Vagina (tissue), 2 donors: ENCODE data around the gene KLHDC8A. TPM values are rescaled to one million over a fixed set of nuclear protein-coding genes. Genes with fewer than 3 reads are reported as not detected.
"Not testable (repeated sequence)": the region's sequence is repeated elsewhere in the genome, so short reads cannot be mapped to it uniquely, and the experiment has no call there.

Experiments
- DNase-seq, 2 donors: peaks; one replicate each; pipeline ENCODE4 v3.0.0-alpha.2; 2017; ENCODE audit errors: extremely low spot score in 2 of 2
- H3K27ac ChIP-seq: fragments of 200-600 bp; sonication (generic); one replicate; pipeline ENCODE4 v1.5.1; 2019
- H3K27me3 ChIP-seq: fragments of 200-600 bp; sonication (generic); one replicate; pipeline ENCODE4 v1.5.1; 2019
- H3K36me3 ChIP-seq, 2 donors: fragments of 200-600 bp; sonication (generic); one replicate each; pipeline ENCODE4 v1.5.1; 2017 to 2019
- H3K4me1 ChIP-seq: fragments of 200-600 bp; sonication (generic); one replicate; pipeline ENCODE4 v1.5.1; 2019
- H3K4me3 ChIP-seq, 2 donors: fragments of 200-600 bp; sonication (generic); 1 replicate in 1 of 2; 2 replicates in 1 of 2; pipeline ENCODE4 v1.5.1; 2016 to 2019
- H3K9me3 ChIP-seq: fragments of 200-600 bp; sonication (generic); one replicate; pipeline ENCODE4 v1.5.1; 2019
- CTCF ChIP-seq, 3 experiments: fragments of 450-650 bp in 2 of 3; fragments of 200-600 bp in 1 of 3; sonication (generic) in 1 of 3; IDR thresholded peaks; one replicate each; pipeline ENCODE4 v1.5.1; 2017 to 2019; ENCODE audit warnings: antibody characterized with exemption in 3 of 3, mild to moderate bottlenecking in 2 of 3, moderate library complexity in 2 of 3
- POLR2A ChIP-seq, 2 donors: fragments of 450-650 bp; IDR thresholded peaks; one replicate each; pipeline ENCODE4 v1.6.1; 2017; ENCODE audit warnings: antibody characterized with exemption in 2 of 2, mild to moderate bottlenecking in 2 of 2, moderate library complexity in 2 of 2
- POLR2AphosphoS5 ChIP-seq, 2 donors: sonication (generic); formaldehyde crosslinking; IDR thresholded peaks; one replicate each; pipeline ENCODE4 v1.9.0; 2017; ENCODE audit warnings: antibody characterized with exemption in 2 of 2, mild to moderate bottlenecking in 2 of 2, low read depth in 1 of 2; ENCODE audit not compliant: insufficient read depth in 1 of 2
- intact Hi-C: fragments of 100-400 bp; cut with DNase I; formaldehyde crosslinking; loops from one replicate; pipeline ENCODE4 v1.15.1; 2023
- total RNA-seq: library from RNA; depleted of rRNA; stranded (reverse); fragments of >200 nt; gene quantifications from one replicate; pipeline ENCODE4 v1.2.3, GENCODE V29; 2016

Gene KLHDC8A
- total RNA-seq, 1 donor from 2014 or later, result not detected

GRCh38 chr1:205298191-205298994 lies 58.3 kb downstream of the KLHDC8A start:
- Histone ChIP-seq H3K27me3 (no peaks in the 10 kb centered on the region), H3K4me3 (no peak overlapping the region), H3K36me3 (peaks cover 0 to 2% of the 10 kb centered on the region in 2 donors), H3K4me1 (peaks cover 34% of the 10 kb centered on the region), H3K27ac (no peak overlapping the region), H3K9me3 (no peaks in the 10 kb centered on the region)
- intact Hi-C loops, result no loop called here
- DNase-seq, result no peak
- TF ChIP-seq CTCF (IDR thresholded peaks at IDR 0.05), result no peak

GRCh38 chr1:205297546-205298177 lies 59.1 kb downstream of the KLHDC8A start:
- intact Hi-C loops, H3K27ac ChIP-seq, H3K4me3 ChIP-seq, H3K9me3 ChIP-seq, DNase-seq, H3K27me3 ChIP-seq, H3K36me3 ChIP-seq: not testable (repeated sequence)
- H3K4me1 ChIP-seq, result peaks cover 35% of the 10 kb centered on the region

GRCh38 chr1:205296154-205296553 lies 60.6 kb downstream of the KLHDC8A start:
- intact Hi-C loops, result no loop called here
- Histone ChIP-seq H3K9me3 (no peaks in the 10 kb centered on the region), H3K36me3 (no peaks in the 10 kb centered on the region), H3K27me3 (no peaks in the 10 kb centered on the region), H3K4me1 (peaks cover 30% of the 10 kb centered on the region), H3K4me3 (no peak overlapping the region), H3K27ac (no peak overlapping the region)
- DNase-seq, result no peak
- no peak for TF ChIP-seq CTCF (IDR thresholded peaks at IDR 0.05)
- no peak for TF ChIP-seq POLR2AphosphoS5 (IDR thresholded peaks at IDR 0.05; ENCODE audit: insufficient read depth in 1 of 2, low read depth in 1 of 2)
- no peak for TF ChIP-seq POLR2A (IDR thresholded peaks at IDR 0.05)

GRCh38 chr1:205294934-205295333 lies 61.8 kb downstream of the KLHDC8A start:
- peak overlapping the region; percentile 76 for H3K27ac ChIP-seq
- intact Hi-C loops, result no loop called here
- H3K9me3 ChIP-seq, result no peaks in the 10 kb centered on the region

More at GRCh38 chr1:205294934-205295333, 61.8 kb downstream of the KLHDC8A start:
- Histone ChIP-seq H3K4me1 (peaks cover 29% of the 10 kb centered on the region), H3K36me3 (no peaks in the 10 kb centered on the region), H3K27me3 (no peaks in the 10 kb centered on the region), H3K4me3 (no peak overlapping the region)
- TF ChIP-seq CTCF (IDR thresholded peaks at IDR 0.05) (no peak), POLR2A (IDR thresholded peaks at IDR 0.05) (no peak), POLR2AphosphoS5 (IDR thresholded peaks at IDR 0.05; ENCODE audit: insufficient read depth in 1 of 2, low read depth in 1 of 2) (no peak)
- no peak for DNase-seq
